H1 (cell line): ENCODE results near the gene GATB. TPM values are rescaled to one million over a fixed set of nuclear protein-coding genes. Genes with fewer than 3 reads are reported as not detected.

ENCODE experiments used
- CHD7 ChIP-seq: fragments of 300-600 bp; sonication (generic); IDR thresholded peaks from 2 replicates; pipeline ENCODE4 v1.7.1; 2012; ENCODE audit warnings: low read length, moderate library complexity, mild to moderate bottlenecking, inconsistent platforms; ENCODE audit not compliant: insufficient replicate concordance
- KDM5A ChIP-seq: fragments of 200-600 bp; IDR thresholded peaks from 2 replicates; pipeline ENCODE4 v1.7.1; 2012; ENCODE audit warnings: mild to moderate bottlenecking, low read length, inconsistent platforms, mixed read lengths
- RAD21 ChIP-seq, 2 experiments: IDR thresholded peaks in 1 of 2; conservative IDR thresholded peaks in 1 of 2; 2 replicates each; pipeline ENCODE4 v1.6.1; 2011; ENCODE audit warnings: low read depth in 2 of 2, low read length in 2 of 2, improper control_type of control experiment in 1 of 2, inconsistent platforms in 1 of 2, mild to moderate bottlenecking in 1 of 2, moderate library complexity in 1 of 2
- RNF2 ChIP-seq: fragments of 200-900, 300-1000 bp; sonication (generic); IDR thresholded peaks from 2 replicates; pipeline ENCODE4 v1.7.1; 2016; ENCODE audit warnings: borderline replicate concordance, low read depth, mild to moderate bottlenecking, antibody characterized with exemption, low read length; ENCODE audit not compliant: poor library complexity, severe bottlenecking; ENCODE audit errors: missing control alignments
- SP2 ChIP-seq: IDR thresholded peaks from 2 replicates; pipeline ENCODE4 v1.6.1; 2012; ENCODE audit warnings: mild to moderate bottlenecking, low read length, inconsistent platforms
- SP4 ChIP-seq: IDR thresholded peaks from 2 replicates; pipeline ENCODE4 v1.6.1; 2012; ENCODE audit warnings: low read length, inconsistent platforms
- ZNF274 ChIP-seq: IDR thresholded peaks from 2 replicates; pipeline ENCODE4 v1.7.0; 2012; ENCODE audit warnings: low read length, borderline replicate concordance; ENCODE audit errors: extremely low read depth
- polyA plus RNA-seq, 7 experiments: library from polyadenylated mRNA; depleted of rRNA in 3 of 7; stranded (reverse) in 5 of 7; unstranded in 2 of 7; fragments of >200 nt in 5 of 7; fragments of 200-250 nt in 2 of 7; gene quantifications; 1 replicate in 5 of 7; 2 replicates in 1 of 7; 4 replicates in 1 of 7; pipeline versions ENCODE4 v1.2.1 to v1.2.3, GENCODE V29; 2011 to 2013; ENCODE audit warnings: missing spikeins in 2 of 7, mixed read lengths in 2 of 7
- total RNA-seq: library from RNA; stranded (reverse); fragmentation: NEBNext Ultra II Directional; extraction: Animal tissue kit (Norgen Biotek cat#: 25700); gene quantifications from 2 replicates; pipeline ENCODE4 v1.2.1, GENCODE V29; 2021
- TF ChIP-seq, protein P1 (sequence below): IDR thresholded peaks from 2 replicates; pipeline ENCODE4 v1.6.1; 2012; ENCODE audit warnings: inconsistent platforms

GATB gene
- total and polyA plus RNA-seq, 2 of the 8 experiments (the other 6 are each of a cell fraction or from before 2014, with no cell fraction given) = 15.3 to 18.0 TPM

DNA sequence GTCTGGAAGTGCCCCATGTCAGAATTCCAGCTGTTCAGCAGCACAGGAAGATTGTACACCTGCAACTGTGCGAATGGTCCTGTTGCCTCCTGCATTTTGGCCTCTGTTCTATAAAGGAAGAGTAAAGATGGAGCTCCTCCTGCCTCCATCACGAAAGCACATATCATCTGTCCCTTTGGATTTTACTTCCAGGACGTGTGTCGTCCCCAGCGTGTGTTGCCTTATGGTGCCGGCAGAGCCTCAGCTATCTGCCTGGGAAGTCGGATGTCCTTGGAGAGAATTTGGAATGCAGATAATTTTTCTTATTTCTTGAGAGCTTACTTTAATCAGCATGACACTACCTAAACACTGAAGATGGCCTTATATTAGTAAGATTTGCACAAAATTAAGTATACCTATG is 97.7 kb downstream of the GATB start (continued):
- TF ChIP-seq CHD7 = no peak
- no peak for TF ChIP-seq RAD21 (IDR thresholded peaks at IDR 0.05 in 1 of 2, conservative IDR thresholded peaks at IDR 0.05 in 1 of 2; ENCODE audit: low read depth in 2 of 2, low read length in 2 of 2)
- TF ChIP-seq, protein P1, sequence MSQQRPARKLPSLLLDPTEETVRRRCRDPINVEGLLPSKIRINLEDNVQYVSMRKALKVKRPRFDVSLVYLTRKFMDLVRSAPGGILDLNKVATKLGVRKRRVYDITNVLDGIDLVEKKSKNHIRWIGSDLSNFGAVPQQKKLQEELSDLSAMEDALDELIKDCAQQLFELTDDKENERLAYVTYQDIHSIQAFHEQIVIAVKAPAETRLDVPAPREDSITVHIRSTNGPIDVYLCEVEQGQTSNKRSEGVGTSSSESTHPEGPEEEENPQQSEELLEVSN = no peak
- TF ChIP-seq KDM5A = no peak
- TF ChIP-seq RNF2 = no peak
- no peak for TF ChIP-seq ZNF274
- TF ChIP-seq SP4 = no peak
- TF ChIP-seq SP2 = no peak
